AG10803 (cell line): ENCODE results near the gene PALD1.

ENCODE experiments used
- DNase-seq: peaks from one replicate; pipeline ENCODE4 v3.0.0; 2010; ENCODE audit warnings: low read depth
- H3K4me3 ChIP-seq: 2 replicates; pipeline ENCODE4 v1.5.1; 2011; ENCODE audit warnings: mild to moderate bottlenecking, low read length, control low read depth
- CTCF ChIP-seq: conservative IDR thresholded peaks from 2 replicates; pipeline ENCODE4 v1.5.1; 2011; ENCODE audit warnings: mild to moderate bottlenecking, low read length, control low read depth, inconsistent platforms

The PALD1 gene

GRCh38 chr10:70435241-70436085 is 43.1 kb upstream of the PALD1 start:
- no peak for DNase-seq
- no peak overlapping the region for H3K4me3 ChIP-seq
- no peak for TF ChIP-seq CTCF

GRCh38 chr10:70437721-70438120 is 40.8 kb upstream of the PALD1 start:
- no peak for TF ChIP-seq CTCF
- no peak overlapping the region for H3K4me3 ChIP-seq
- DNase-seq = no peak

- no peak for DNase-seq
- no peak overlapping the region for H3K4me3 ChIP-seq
- TF ChIP-seq CTCF = no peak
Measured at GRCh38 chr10:70440296-70441160, 38.0 kb upstream of the PALD1 start.

GRCh38 chr10:70441161-70441894 is 37.2 kb upstream of the PALD1 start, which contains the start of gene NODAL:
TSS of gene NODAL (minus strand) at chr10:70441681. CDS start at chr10:70441667, 14 bp downstream.
- no peak for TF ChIP-seq CTCF
- no peak within 1 kb of the TSS for H3K4me3 ChIP-seq
- no peak for DNase-seq

GRCh38 chr10:70441895-70442309 is 36.7 kb upstream of the PALD1 start:
- DNase-seq = no peak
- no peak for TF ChIP-seq CTCF
- no peak overlapping the region for H3K4me3 ChIP-seq

GRCh38 chr10:70442332-70442988 is 36.1 kb upstream of the PALD1 start:
- H3K4me3 ChIP-seq = no peak overlapping the region
- no peak for TF ChIP-seq CTCF
- no peak for DNase-seq
